ENCODE data around the gene ST6GAL1. TPM values are rescaled to one million over a fixed set of nuclear protein-coding genes. Genes with fewer than 3 reads are reported as not detected.

Gene ST6GAL1
- polyA plus RNA-seq, 1 of the 3 experiments (the other 2 are of a cell fraction): 3.9 TPM

DNA sequence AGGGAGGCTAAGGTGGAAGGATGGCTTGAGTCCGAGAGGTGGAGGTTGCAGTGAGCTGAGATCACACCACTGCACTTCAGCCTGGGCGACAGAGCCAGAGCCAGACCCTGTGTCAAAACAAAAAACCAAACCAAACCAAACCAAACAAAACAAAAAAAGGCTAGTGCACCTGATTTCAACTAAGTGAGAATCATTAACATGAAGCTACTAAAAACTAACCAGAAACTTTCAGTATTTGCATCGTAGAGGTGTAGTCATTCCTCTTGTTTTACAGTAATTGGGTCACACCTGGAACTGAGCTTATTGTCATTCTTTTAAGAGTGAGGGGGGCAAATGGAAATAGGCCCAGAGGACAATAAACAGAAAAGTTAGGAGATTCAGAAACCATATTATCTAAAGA is 58.5 kb downstream of the ST6GAL1 start (continued):
- TF ChIP-seq MEF2A (IDR thresholded peaks at IDR 0.05; ENCODE audit: borderline replicate concordance, low read depth) (no peak), POLR2AphosphoS5 (IDR thresholded peaks at IDR 0.05; ENCODE audit: low read depth, low read length) (no peak), SIN3A (IDR thresholded peaks at IDR 0.05; ENCODE audit: borderline replicate concordance, low read depth, low read length) (no peak), MXI1 (IDR thresholded peaks at IDR 0.05; ENCODE audit: low read depth, low read length) (no peak), FOXJ3 (CRISPR knock-in tag; IDR thresholded peaks at IDR 0.05) (no peak)

DNA sequence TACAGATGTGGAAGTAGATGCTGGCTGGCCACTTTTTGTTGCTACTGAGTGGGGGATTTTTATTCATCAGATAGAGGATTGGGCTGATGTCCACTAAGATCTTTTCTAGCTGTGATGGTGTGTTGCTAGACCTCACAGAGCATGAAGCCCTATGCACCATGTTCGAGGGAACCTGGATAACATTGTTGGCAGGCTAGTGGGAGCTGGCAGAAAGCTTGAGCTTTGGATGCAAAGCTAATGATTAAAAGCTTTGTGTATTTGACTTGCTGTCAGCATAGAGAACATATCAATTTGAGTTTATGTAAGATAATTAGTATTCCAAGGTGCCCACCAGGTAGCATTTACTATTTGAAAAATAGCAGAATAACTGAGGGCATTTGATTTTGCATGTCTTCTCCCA is 59.1 kb downstream of the ST6GAL1 start:
- H3K9ac ChIP-seq: no peak overlapping the region
- TF ChIP-seq SMC3 (IDR thresholded peaks at IDR 0.05; ENCODE audit: low read depth, low read length) (no peak), YY1 (IDR thresholded peaks at IDR 0.05; ENCODE audit: low read depth) (no peak), EZH2phosphoT487 (IDR thresholded peaks at IDR 0.05; ENCODE audit: borderline replicate concordance, low read depth) (no peak), NFIC (IDR thresholded peaks at IDR 0.05; ENCODE audit: borderline replicate concordance) (no peak), JUND (IDR thresholded peaks at IDR 0.05) (no peak), MEF2A (IDR thresholded peaks at IDR 0.05; ENCODE audit: borderline replicate concordance, low read depth) (no peak), RCOR1 (IDR thresholded peaks at IDR 0.05; ENCODE audit: low read length) (no peak), USF1 (IDR thresholded peaks at IDR 0.05; ENCODE audit: borderline replicate concordance, low read depth) (no peak), TEAD4 (IDR thresholded peaks at IDR 0.05; ENCODE audit: borderline replicate concordance, insufficient read depth) (no peak), RXRA (IDR thresholded peaks at IDR 0.05; ENCODE audit: borderline replicate concordance, low read depth) (no peak), POLR2AphosphoS5 (IDR thresholded peaks at IDR 0.05; ENCODE audit: low read depth, low read length) (no peak), CHD2 (IDR thresholded peaks at IDR 0.05; ENCODE audit: low read length, partially characterized antibody) (no peak), EP300 (IDR thresholded peaks at IDR 0.05; ENCODE audit: borderline replicate concordance in 1 of 2, low read depth in 1 of 2, low read length in 1 of 2) (no peak), IRF3 (IDR thresholded peaks at IDR 0.05; ENCODE audit: low read depth, low read length) (no peak)
- TF ChIP-seq, protein P1, sequence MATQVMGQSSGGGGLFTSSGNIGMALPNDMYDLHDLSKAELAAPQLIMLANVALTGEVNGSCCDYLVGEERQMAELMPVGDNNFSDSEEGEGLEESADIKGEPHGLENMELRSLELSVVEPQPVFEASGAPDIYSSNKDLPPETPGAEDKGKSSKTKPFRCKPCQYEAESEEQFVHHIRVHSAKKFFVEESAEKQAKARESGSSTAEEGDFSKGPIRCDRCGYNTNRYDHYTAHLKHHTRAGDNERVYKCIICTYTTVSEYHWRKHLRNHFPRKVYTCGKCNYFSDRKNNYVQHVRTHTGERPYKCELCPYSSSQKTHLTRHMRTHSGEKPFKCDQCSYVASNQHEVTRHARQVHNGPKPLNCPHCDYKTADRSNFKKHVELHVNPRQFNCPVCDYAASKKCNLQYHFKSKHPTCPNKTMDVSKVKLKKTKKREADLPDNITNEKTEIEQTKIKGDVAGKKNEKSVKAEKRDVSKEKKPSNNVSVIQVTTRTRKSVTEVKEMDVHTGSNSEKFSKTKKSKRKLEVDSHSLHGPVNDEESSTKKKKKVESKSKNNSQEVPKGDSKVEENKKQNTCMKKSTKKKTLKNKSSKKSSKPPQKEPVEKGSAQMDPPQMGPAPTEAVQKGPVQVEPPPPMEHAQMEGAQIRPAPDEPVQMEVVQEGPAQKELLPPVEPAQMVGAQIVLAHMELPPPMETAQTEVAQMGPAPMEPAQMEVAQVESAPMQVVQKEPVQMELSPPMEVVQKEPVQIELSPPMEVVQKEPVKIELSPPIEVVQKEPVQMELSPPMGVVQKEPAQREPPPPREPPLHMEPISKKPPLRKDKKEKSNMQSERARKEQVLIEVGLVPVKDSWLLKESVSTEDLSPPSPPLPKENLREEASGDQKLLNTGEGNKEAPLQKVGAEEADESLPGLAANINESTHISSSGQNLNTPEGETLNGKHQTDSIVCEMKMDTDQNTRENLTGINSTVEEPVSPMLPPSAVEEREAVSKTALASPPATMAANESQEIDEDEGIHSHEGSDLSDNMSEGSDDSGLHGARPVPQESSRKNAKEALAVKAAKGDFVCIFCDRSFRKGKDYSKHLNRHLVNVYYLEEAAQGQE (IDR thresholded peaks at IDR 0.05; ENCODE audit: low read depth, low read length): no peak
- TF ChIP-seq, protein P2, sequence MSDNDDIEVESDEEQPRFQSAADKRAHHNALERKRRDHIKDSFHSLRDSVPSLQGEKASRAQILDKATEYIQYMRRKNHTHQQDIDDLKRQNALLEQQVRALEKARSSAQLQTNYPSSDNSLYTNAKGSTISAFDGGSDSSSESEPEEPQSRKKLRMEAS (IDR thresholded peaks at IDR 0.05; ENCODE audit: low read depth): no peak
- 91% methylated on average over 1 of the region's 1 CpG for WGBS (ENCODE audit: low lambda C conversion rate)
- no peaks in the 10 kb centered on the region for H3K9me3 ChIP-seq
- DNase-seq: no peak
- H3K27ac ChIP-seq (ENCODE audit: low read depth in 2 of 2, low read length in 1 of 2): no peak overlapping the region
- no peak overlapping the region for H3K4me3 ChIP-seq (ENCODE audit: low read depth in 2 of 2, low read length in 1 of 2)
- H3K27me3 ChIP-seq (ENCODE audit: insufficient read depth): no peaks in the 10 kb centered on the region
- H3F3A ChIP-seq (replicated peaks; ENCODE audit: insufficient read depth): no peaks in the 10 kb centered on the region
- no peak overlapping the region for H3K4me2 ChIP-seq
- H3K4me1 ChIP-seq (ENCODE audit: control insufficient read depth in 1 of 2, insufficient read depth in 2 of 2, low read depth in 1 of 2, low read length in 1 of 2): no peaks in the 10 kb centered on the region; a peak in 1 of 4 replicates
- no peaks in the 10 kb centered on the region for H3K9me2 ChIP-seq
- H3K79me2 ChIP-seq (ENCODE audit: insufficient read depth): no peaks in the 10 kb centered on the region
- ChIA-PET POLR2A (no interaction called here), CTCF (no interaction called here)
- H4K20me1 ChIP-seq (ENCODE audit: insufficient read depth): no peaks in the 10 kb centered on the region
- H3K36me3 ChIP-seq (replicated peaks in 1 of 2; ENCODE audit: control insufficient read depth in 1 of 2, insufficient read depth in 2 of 2, low read length in 1 of 2): no peaks in the 10 kb centered on the region
- no peak overlapping the region for H2AFZ ChIP-seq (ENCODE audit: low read depth)

All from SK-N-SH (cell line).